Uterine smooth muscle cell (primary cell): ENCODE data around the gene CPE. TPM values are rescaled to one million over a fixed set of nuclear protein-coding genes. Genes with fewer than 3 reads are reported as not detected.

Experiments used
- total RNA-seq: library from RNA; depleted of rRNA; stranded (reverse); fragments of >200 nt; gene quantifications from 2 replicates; pipeline ENCODE4 v1.2.3, GENCODE V29; 2014

Gene CPE
- total RNA-seq, result 1.00 and 1.3 TPM in 2 replicates

DNA sequence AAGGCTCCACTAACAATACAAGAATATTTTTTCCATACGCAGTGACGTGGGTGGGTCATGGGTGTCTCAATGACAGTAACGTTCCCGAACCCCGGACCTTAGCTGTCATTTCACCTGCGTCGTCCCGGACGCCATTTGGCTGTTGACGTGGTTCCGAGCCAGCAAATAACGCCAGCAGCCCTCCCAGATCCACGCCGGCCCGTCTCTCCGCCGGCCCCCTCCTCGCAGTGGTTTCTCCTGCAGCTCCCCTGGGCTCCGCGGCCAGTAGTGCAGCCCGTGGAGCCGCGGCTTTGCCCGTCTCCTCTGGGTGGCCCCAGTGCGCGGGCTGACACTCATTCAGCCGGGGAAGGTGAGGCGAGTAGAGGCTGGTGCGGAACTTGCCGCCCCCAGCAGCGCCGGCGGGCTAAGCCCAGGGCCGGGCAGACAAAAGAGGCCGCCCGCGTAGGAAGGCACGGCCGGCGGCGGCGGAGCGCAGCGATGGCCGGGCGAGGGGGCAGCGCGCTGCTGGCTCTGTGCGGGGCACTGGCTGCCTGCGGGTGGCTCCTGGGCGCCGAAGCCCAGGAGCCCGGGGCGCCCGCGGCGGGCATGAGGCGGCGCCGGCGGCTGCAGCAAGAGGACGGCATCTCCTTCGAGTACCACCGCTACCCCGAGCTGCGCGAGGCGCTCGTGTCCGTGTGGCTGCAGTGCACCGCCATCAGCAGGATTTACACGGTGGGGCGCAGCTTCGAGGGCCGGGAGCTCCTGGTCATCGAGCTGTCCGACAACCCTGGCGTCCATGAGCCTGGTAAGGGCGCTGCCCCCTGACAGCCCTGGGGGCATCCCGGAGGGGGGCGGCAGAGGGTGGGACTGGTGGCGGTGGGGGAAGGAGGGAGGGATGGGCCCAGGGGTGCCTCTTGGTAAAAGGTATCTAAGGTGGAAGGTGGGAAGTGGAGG, at the start of gene CPE:
TSS of gene CPE (plus strand) at position 264 of the 933 bp plus-strand sequence. CDS start at position 478, 214 bp downstream.

Other genes with a start within 250 kb of the CPE start
- gene KLHL2, start 171.4 kb upstream of the CPE start, total RNA-seq, result 23.4 and 28.4 TPM in 2 replicates
- gene MSMO1, start 51.3 kb upstream of the CPE start, total RNA-seq, result 424 and 636 TPM in 2 replicates